DND-41 (cell line): ENCODE results near the gene F10.

Experiments
- ATAC-seq: fragments of 200-7000 bp; cut with Tn5 transposase; 3 replicates; pipeline ENCODE4 v1.9.1; 2021; ENCODE audit warnings: low read depth; ENCODE audit not compliant: insufficient read depth
- DNase-seq: peaks from one replicate; pipeline ENCODE4 v3.0.0-alpha.2; 2020
- H2AFZ ChIP-seq: 2 replicates; pipeline ENCODE4 v1.6.0; 2012; ENCODE audit warnings: low read depth, low read length
- H3K27ac ChIP-seq: 2 replicates; pipeline ENCODE4 v1.5.1; 2012; ENCODE audit warnings: low read length, inconsistent platforms
- H3K27me3 ChIP-seq: fragments of 200-600 bp; sonication (generic); 2 replicates; pipeline ENCODE4 v1.6.0; 2012; ENCODE audit warnings: low read length, mild to moderate bottlenecking, inconsistent platforms; ENCODE audit not compliant: insufficient read depth, poor library complexity
- H3K36me3 ChIP-seq: 2 replicates; pipeline ENCODE4 v1.5.1; 2012; ENCODE audit warnings: low read length, inconsistent platforms; ENCODE audit not compliant: insufficient read depth
- H3K4me1 ChIP-seq: 2 replicates; pipeline ENCODE4 v1.5.1; 2012; ENCODE audit warnings: mild to moderate bottlenecking, low read length; ENCODE audit not compliant: insufficient read depth
- H3K4me2 ChIP-seq: 2 replicates; pipeline ENCODE4 v1.6.0; 2012; ENCODE audit warnings: mild to moderate bottlenecking, moderate library complexity, low read length, inconsistent platforms; ENCODE audit not compliant: insufficient read depth
- H3K4me3 ChIP-seq, 2 experiments: fragments of 200-600 bp in 1 of 2; shearing (Covaris generic) in 1 of 2; 2 replicates each; pipeline ENCODE4 v1.5.1; 2012 to 2016; ENCODE audit warnings: inconsistent platforms in 2 of 2, low read length in 2 of 2, mild to moderate bottlenecking in 2 of 2, low read depth in 1 of 2, moderate library complexity in 1 of 2
- H3K79me2 ChIP-seq: 2 replicates; pipeline ENCODE4 v1.6.0; 2012; ENCODE audit warnings: low read length, inconsistent platforms; ENCODE audit not compliant: insufficient read depth
- H3K9ac ChIP-seq: 2 replicates; pipeline ENCODE4 v1.6.0; 2012; ENCODE audit warnings: low read depth, mild to moderate bottlenecking, inconsistent platforms, low read length, moderate library complexity
- H3K9me3 ChIP-seq: 2 replicates; pipeline ENCODE4 v1.5.1; 2012; ENCODE audit warnings: low read length, moderate library complexity, mild to moderate bottlenecking, inconsistent platforms; ENCODE audit not compliant: insufficient read depth, severe bottlenecking
- H4K20me1 ChIP-seq: 2 replicates; pipeline ENCODE4 v1.6.0; 2012; ENCODE audit warnings: low read length; ENCODE audit not compliant: insufficient read depth
- CTCF ChIP-seq: IDR thresholded peaks from 2 replicates; pipeline ENCODE4 v1.5.1; 2012; ENCODE audit warnings: borderline replicate concordance, low read length, moderate library complexity, mild to moderate bottlenecking; ENCODE audit not compliant: poor library complexity, severe bottlenecking; ENCODE audit errors: extremely low read depth
- EZH2 ChIP-seq: IDR thresholded peaks from 3 replicates; pipeline ENCODE4 v1.6.1; 2012; ENCODE audit warnings: borderline replicate concordance, low read depth, mild to moderate bottlenecking, moderate library complexity, low read length, inconsistent platforms; ENCODE audit not compliant: severe bottlenecking

F10 gene

GRCh38 chr13:113196970-113197737, 74.6 kb downstream of the F10 start:
- TF ChIP-seq EZH2 (no peak), CTCF (no peak)
- no peak overlapping the region for H2AFZ ChIP-seq
- no peak for ATAC-seq
- no peaks in the 10 kb centered on the region for H3K27me3 ChIP-seq
- peaks cover 80% of the 10 kb centered on the region for H3K36me3 ChIP-seq
- H3K4me1 ChIP-seq: 0 out of 2 replicates have a peak, but pooled peaks cover 3% of the 10 kb centered on the region
- H4K20me1 ChIP-seq: peaks cover 21% of the 10 kb centered on the region; the same call in 1 of the 2 replicates
- no peak overlapping the region for H3K9ac ChIP-seq
- no peak overlapping the region for H3K27ac ChIP-seq
- no peaks in the 10 kb centered on the region for H3K9me3 ChIP-seq
- no peak overlapping the region for H3K4me2 ChIP-seq
- H3K79me2 ChIP-seq: peaks cover 36% of the 10 kb centered on the region
- no peak overlapping the region for H3K4me3 ChIP-seq
- DNase-seq: no peak
